Mesenchymal stem cell (in vitro differentiated cells and primary cell): Measurements from ENCODE around the gene AK2.

Experiments
- DNase-seq: peaks from one replicate; pipeline ENCODE4 v3.0.0-alpha.2; 2013
- H2AFZ ChIP-seq: one replicate; pipeline ENCODE4 v1.6.1; 2013; ENCODE audit warnings: low read depth, mild to moderate bottlenecking, control low read depth, inconsistent platforms, low read length, moderate library complexity
- H2AK5ac ChIP-seq: 2 replicates; pipeline ENCODE4 v1.6.1; 2013; ENCODE audit warnings: low read length, moderate library complexity, mild to moderate bottlenecking, inconsistent platforms; ENCODE audit not compliant: severe bottlenecking
- H2BK120ac ChIP-seq: one replicate; pipeline ENCODE4 v1.6.1; 2013; ENCODE audit warnings: low read depth, mild to moderate bottlenecking, inconsistent platforms, low read length, moderate library complexity
- H2BK12ac ChIP-seq, 2 experiments: one replicate each; pipeline ENCODE4 v1.6.1; 2013; ENCODE audit warnings: inconsistent platforms in 2 of 2, low read length in 2 of 2, mild to moderate bottlenecking in 2 of 2, moderate library complexity in 2 of 2, control low read depth in 1 of 2
- H2BK15ac ChIP-seq: one replicate; pipeline ENCODE4 v1.6.1; 2013; ENCODE audit warnings: mild to moderate bottlenecking, low read depth, inconsistent platforms; ENCODE audit not compliant: poor library complexity, severe bottlenecking
- H2BK5ac ChIP-seq: 2 replicates; pipeline ENCODE4 v1.6.1; 2013; ENCODE audit warnings: low read depth, mild to moderate bottlenecking, low read length, control low read depth, inconsistent platforms; ENCODE audit not compliant: poor library complexity, severe bottlenecking
- H3K14ac ChIP-seq, 2 experiments: one replicate each; pipeline ENCODE4 v1.6.1; 2013; ENCODE audit warnings: inconsistent platforms in 2 of 2, low read length in 2 of 2, control low read depth in 1 of 2, mild to moderate bottlenecking in 1 of 2, moderate library complexity in 1 of 2
- H3K18ac ChIP-seq, 2 experiments: one replicate each; pipeline ENCODE4 v1.6.1; 2013; ENCODE audit warnings: inconsistent platforms in 2 of 2, low read length in 2 of 2, control low read depth in 1 of 2, low read depth in 1 of 2, mild to moderate bottlenecking in 1 of 2
- H3K23ac ChIP-seq, 2 experiments: one replicate each; pipeline ENCODE4 v1.6.1; 2013; ENCODE audit warnings: inconsistent platforms in 2 of 2, low read length in 2 of 2, mild to moderate bottlenecking in 2 of 2, moderate library complexity in 2 of 2, control low read depth in 1 of 2
- H3K27ac ChIP-seq: 2 replicates; pipeline ENCODE4 v1.5.1; 2013; ENCODE audit warnings: mild to moderate bottlenecking, moderate library complexity, low read length, control low read depth, inconsistent platforms; ENCODE audit not compliant: poor library complexity, severe bottlenecking
- H3K27me3 ChIP-seq, 2 experiments: 2 replicates each; pipeline versions ENCODE4 v1.6.1 to v1.7.0; 2013; ENCODE audit warnings: low read length in 2 of 2, mild to moderate bottlenecking in 2 of 2, moderate library complexity in 2 of 2, control low read depth in 1 of 2, inconsistent platforms in 1 of 2; ENCODE audit not compliant: control insufficient read depth in 1 of 2, insufficient read depth in 1 of 2
- H3K36me3 ChIP-seq, 2 experiments: 2 replicates each; pipeline versions ENCODE4 v1.6.1 to v1.7.0; 2013; ENCODE audit warnings: low read length in 2 of 2, control low read depth in 1 of 2, inconsistent platforms in 1 of 2, low read depth in 1 of 2, mild to moderate bottlenecking in 1 of 2; ENCODE audit not compliant: insufficient read depth in 2 of 2, control insufficient read depth in 1 of 2
- H3K4ac ChIP-seq, 2 experiments: one replicate each; pipeline ENCODE4 v1.6.1; 2013; ENCODE audit warnings: inconsistent platforms in 2 of 2, low read length in 2 of 2, mild to moderate bottlenecking in 2 of 2, moderate library complexity in 2 of 2, control low read depth in 1 of 2, low read depth in 1 of 2
- H3K4me1 ChIP-seq: 2 replicates; pipeline ENCODE4 v1.6.1; 2013; ENCODE audit warnings: low read depth, low read length, control low read depth; ENCODE audit not compliant: control insufficient read depth, insufficient read depth
- H3K4me2 ChIP-seq: 2 replicates; pipeline ENCODE4 v1.6.1; 2013; ENCODE audit warnings: low read length, mild to moderate bottlenecking, inconsistent platforms; ENCODE audit not compliant: poor library complexity, severe bottlenecking
- H3K4me3 ChIP-seq, 2 experiments: 2 replicates each; pipeline versions ENCODE4 v1.5.1 to v1.7.0; 2013; ENCODE audit warnings: low read length in 2 of 2, mild to moderate bottlenecking in 2 of 2, control low read depth in 1 of 2, low read depth in 1 of 2; ENCODE audit not compliant: insufficient read depth in 1 of 2
- H3K79me1 ChIP-seq: replicated peaks from 2 replicates; pipeline ENCODE4 v1.6.1; 2013; ENCODE audit warnings: mild to moderate bottlenecking, control low read depth, low read length, inconsistent platforms; ENCODE audit not compliant: poor library complexity, severe bottlenecking
- H3K9ac ChIP-seq: 2 replicates; pipeline ENCODE4 v1.7.0; 2013; ENCODE audit warnings: mild to moderate bottlenecking, low read length, moderate library complexity
- H3K9me3 ChIP-seq: 2 replicates; pipeline ENCODE4 v1.7.0; 2013; ENCODE audit warnings: mild to moderate bottlenecking, low read length; ENCODE audit not compliant: control insufficient read depth
- H4K8ac ChIP-seq: one replicate; pipeline ENCODE4 v1.6.1; 2013; ENCODE audit warnings: inconsistent platforms, mild to moderate bottlenecking, low read length, moderate library complexity
- H4K91ac ChIP-seq: one replicate; pipeline ENCODE4 v1.6.1; 2013; ENCODE audit warnings: mild to moderate bottlenecking, low read length, inconsistent platforms
- WGBS: methylation state at CpG from one replicate; pipeline ENCODE4 v1.1.7; 2013; ENCODE audit warnings: mixed read lengths; 5-methylcytosine and 5-hydroxymethylcytosine counted together

Gene AK2

GRCh38 chr1:32989160-32990050 lies 47.3 kb downstream of the AK2 start:
- Histone ChIP-seq H3K27me3 (no peaks in the 10 kb centered on the region), H2AFZ (no peak overlapping the region), H3K23ac (no peak overlapping the region), H3K79me1 (no peaks in the 10 kb centered on the region), H4K8ac (no peak overlapping the region), H3K14ac (peak overlapping the region in 1 of 2 experiments; percentile 68), H3K4me2 (no peak overlapping the region), H3K27ac (peak overlapping the region; percentile 37), H2BK5ac (no peak overlapping the region), H4K91ac (no peak overlapping the region), H2BK15ac (no peak overlapping the region), H3K4me1 (peaks cover 19% of the 10 kb centered on the region), H3K36me3 (no peaks in the 10 kb centered on the region), H3K4me3 (peak overlapping the region in 1 of 2 experiments; percentile 39), H3K4ac (peak overlapping the region; percentile 0 to 60), H2AK5ac (no peak overlapping the region), H3K9me3 (no peaks in the 10 kb centered on the region), H2BK120ac (no peak overlapping the region), H2BK12ac (peak overlapping the region in 1 of 2 experiments; percentile 37), H3K18ac (peak overlapping the region in 1 of 2 experiments; percentile 84), H3K9ac (peak overlapping the region; percentile 68)
- 67% methylated on average over 3 of the region's 6 CpGs for WGBS
- DNase-seq: peak; percentile 95

- no peak overlapping the region for H2BK5ac ChIP-seq
- no peaks in the 10 kb centered on the region for H3K9me3 ChIP-seq
- H3K36me3 ChIP-seq: no peaks in the 10 kb centered on the region
- H3K4me3 ChIP-seq: peak overlapping the region in 1 of 2 experiments; percentile 39
- H3K4ac ChIP-seq: peak overlapping the region in 1 of 2 experiments; percentile 0
- DNase-seq: peak; percentile 49
- H2AK5ac ChIP-seq: peak overlapping the region; percentile 11
- H3K27ac ChIP-seq: peak overlapping the region; percentile 37
- H2BK120ac ChIP-seq: no peak overlapping the region
- no peak overlapping the region for H3K23ac ChIP-seq
- H2BK12ac ChIP-seq: peak overlapping the region in 1 of 2 experiments; percentile 37
- no peak overlapping the region for H2AFZ ChIP-seq
- no peak overlapping the region for H2BK15ac ChIP-seq
- no peak overlapping the region for H4K8ac ChIP-seq
- H3K9ac ChIP-seq: peak overlapping the region; percentile 68
- no peak overlapping the region for H3K14ac ChIP-seq
- H3K27me3 ChIP-seq: no peaks in the 10 kb centered on the region
- no peaks in the 10 kb centered on the region for H3K79me1 ChIP-seq
- H3K4me1 ChIP-seq: peaks cover 19% of the 10 kb centered on the region
- no peak overlapping the region for H3K18ac ChIP-seq
- no peak overlapping the region for H3K4me2 ChIP-seq
- H4K91ac ChIP-seq: no peak overlapping the region
These were observed 48.0 kb downstream of the AK2 start for GRCh38 chr1:32988665-32989064.

DNA sequence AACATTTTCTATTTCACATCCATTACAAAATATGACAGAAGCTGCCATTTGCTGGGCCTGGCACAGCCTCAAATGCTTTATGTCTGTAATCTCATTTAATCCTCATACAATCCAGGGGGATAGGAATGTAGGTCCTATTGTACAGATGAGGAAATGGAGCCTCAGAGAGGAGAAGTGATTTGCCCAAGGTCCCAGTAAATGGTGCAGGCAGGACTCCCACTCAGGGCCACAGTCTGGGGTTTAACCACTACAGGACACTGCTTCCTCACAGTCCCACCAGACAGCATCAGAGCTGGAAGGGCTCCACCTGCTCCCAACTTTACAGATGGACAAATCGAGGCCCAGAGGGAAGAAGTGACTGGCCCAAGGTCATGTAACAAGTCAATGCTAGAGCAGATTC lies 51.5 kb downstream of the AK2 start:
- no peak overlapping the region for H2BK15ac ChIP-seq
- no peak overlapping the region for H2AK5ac ChIP-seq
- no peaks in the 10 kb centered on the region for H3K27me3 ChIP-seq
- no peak overlapping the region for H3K18ac ChIP-seq
- no peak overlapping the region for H3K4me2 ChIP-seq
- H4K91ac ChIP-seq: no peak overlapping the region
- H3K9me3 ChIP-seq: no peaks in the 10 kb centered on the region
- no peak overlapping the region for H3K9ac ChIP-seq
- no peak overlapping the region for H2AFZ ChIP-seq
- peaks cover 6% of the 10 kb centered on the region for H3K4me1 ChIP-seq
- H3K14ac ChIP-seq: no peak overlapping the region
- H3K27ac ChIP-seq: no peak overlapping the region
- H3K79me1 ChIP-seq: no peaks in the 10 kb centered on the region
- H4K8ac ChIP-seq: no peak overlapping the region
- H3K4ac ChIP-seq: no peak overlapping the region
- DNase-seq: no peak
- H2BK5ac ChIP-seq: no peak overlapping the region
- 69% methylated on average over 1 of the region's 1 CpG for WGBS
- H3K36me3 ChIP-seq: no peaks in the 10 kb centered on the region
- no peak overlapping the region for H3K23ac ChIP-seq
- H2BK120ac ChIP-seq: no peak overlapping the region
- no peak overlapping the region for H3K4me3 ChIP-seq
- H2BK12ac ChIP-seq: no peak overlapping the region

- peak overlapping the region in 1 of 2 experiments; percentile 29 for H2BK12ac ChIP-seq
- no peak overlapping the region for H2BK5ac ChIP-seq
- no peaks in the 10 kb centered on the region for H3K9me3 ChIP-seq
- H3K27me3 ChIP-seq: no peaks in the 10 kb centered on the region
- peak; percentile 74 for DNase-seq
- no peaks in the 10 kb centered on the region for H3K36me3 ChIP-seq
- WGBS: 38% methylated on average over 1 of the region's 1 CpG
- H2AFZ ChIP-seq: no peak overlapping the region
- H4K91ac ChIP-seq: no peak overlapping the region
- peaks cover 6% of the 10 kb centered on the region for H3K4me1 ChIP-seq
- H3K27ac ChIP-seq: no peak overlapping the region
- no peak overlapping the region for H4K8ac ChIP-seq
- no peak overlapping the region for H2BK15ac ChIP-seq
- no peak overlapping the region for H3K18ac ChIP-seq
- no peaks in the 10 kb centered on the region for H3K79me1 ChIP-seq
- no peak overlapping the region for H3K14ac ChIP-seq
- H3K4ac ChIP-seq: no peak overlapping the region
- H2AK5ac ChIP-seq: no peak overlapping the region
- H3K23ac ChIP-seq: no peak overlapping the region
- no peak overlapping the region for H3K4me3 ChIP-seq
- H3K4me2 ChIP-seq: no peak overlapping the region
- H2BK120ac ChIP-seq: no peak overlapping the region
- H3K9ac ChIP-seq: peak overlapping the region; percentile 74
These were observed 52.1 kb downstream of the AK2 start for GRCh38 chr1:32984455-32985171.
